GM19467 (cell line): Measurements from ENCODE around the gene TEX52.

Experiments used
- ATAC-seq: cut with Tn5 transposase; IDR thresholded peaks from one replicate; pipeline ENCODE4 v1.9.1; 2021; ENCODE audit warnings: mild to moderate bottlenecking, moderate library complexity; ENCODE audit not compliant: unreplicated experiment

The TEX52 gene

DNA sequence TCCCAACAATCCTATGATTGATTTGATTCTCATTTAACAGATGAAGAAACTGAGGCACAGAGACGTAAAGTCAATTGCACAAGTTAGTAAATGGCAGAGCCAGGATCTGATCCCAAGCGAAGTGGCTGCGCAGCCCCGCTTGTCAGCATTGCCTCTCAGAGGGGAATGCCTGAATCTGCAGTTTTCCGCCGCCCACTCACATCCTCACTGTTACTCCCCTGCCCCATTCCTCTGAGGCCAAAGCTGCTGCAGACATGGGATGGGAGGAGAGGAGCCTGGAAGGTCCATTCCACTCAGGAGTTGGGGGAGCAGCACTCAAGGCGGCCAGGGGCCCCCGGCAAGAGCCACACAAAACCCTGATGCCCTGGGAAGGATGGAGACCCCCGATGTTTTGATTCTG, 23.0 kb downstream of the TEX52 start:
- no peak for ATAC-seq

DNA sequence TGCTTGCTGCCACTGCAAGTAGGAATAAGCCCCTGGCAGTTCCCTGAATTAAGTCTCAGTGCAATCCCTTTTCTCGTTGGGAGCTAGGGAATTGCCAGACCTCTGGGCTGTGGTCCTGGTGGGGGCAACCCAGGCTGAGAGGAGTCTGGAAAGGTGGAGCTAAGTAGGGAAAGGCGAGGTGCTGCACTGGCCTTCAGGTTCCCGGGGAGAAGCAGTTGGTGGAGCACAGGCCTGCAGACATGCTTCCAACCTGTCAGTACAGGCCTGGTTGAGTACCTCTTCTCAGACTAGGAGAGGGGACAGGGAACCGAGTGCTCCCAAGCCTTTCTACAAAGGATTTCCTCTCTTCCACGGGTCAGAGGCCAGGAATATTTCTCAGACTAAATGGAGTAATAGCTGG, 23.5 kb downstream of the TEX52 start:
- ATAC-seq = no peak

DNA sequence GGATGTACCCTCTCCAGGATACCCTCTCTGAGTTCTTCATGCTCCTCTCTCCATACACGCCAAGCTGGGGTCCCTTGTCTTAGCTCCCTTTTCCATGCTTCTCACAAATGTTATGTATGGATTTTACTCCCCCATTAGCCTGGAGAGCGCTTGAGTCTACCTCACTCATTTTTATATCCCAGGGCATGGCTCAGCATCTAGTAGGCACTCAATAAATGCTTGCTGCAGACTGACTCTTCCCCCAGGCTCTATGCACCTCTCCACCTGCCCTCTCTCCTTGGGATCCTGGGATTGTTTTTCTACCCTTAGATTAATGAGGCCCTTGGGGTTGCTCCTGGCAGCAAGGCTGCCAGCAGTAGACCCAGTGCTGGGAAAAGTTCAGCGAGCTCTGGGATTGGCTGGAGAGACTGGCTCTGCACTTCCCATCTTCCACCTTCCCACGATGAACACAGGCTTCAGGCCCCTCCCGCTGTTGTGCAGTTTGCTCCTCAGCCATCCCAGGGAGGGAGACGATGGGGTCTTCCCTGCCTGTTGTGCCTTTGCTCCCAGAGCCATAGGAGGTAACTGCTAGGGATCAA, 24.2 kb downstream of the TEX52 start:
- ATAC-seq = no peak

DNA sequence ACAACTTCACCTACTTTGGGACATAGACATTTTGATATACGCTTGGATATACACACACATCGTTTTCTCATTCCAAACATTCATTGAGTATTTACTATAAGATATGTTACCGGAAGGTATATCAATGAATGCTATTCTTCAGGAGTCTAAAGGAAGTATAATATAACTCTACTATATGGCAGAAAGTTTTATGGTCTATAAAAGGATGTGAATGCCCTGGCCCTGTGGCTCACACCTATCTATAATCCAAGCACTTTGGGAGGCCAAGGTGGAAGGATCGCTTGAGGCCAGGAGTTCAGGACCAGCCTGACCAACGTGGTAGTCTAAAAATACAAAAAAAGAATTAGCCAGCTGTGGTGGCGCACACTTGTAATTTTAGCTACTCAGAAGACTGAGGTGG, 27.6 kb downstream of the TEX52 start:
- no peak for ATAC-seq

DNA sequence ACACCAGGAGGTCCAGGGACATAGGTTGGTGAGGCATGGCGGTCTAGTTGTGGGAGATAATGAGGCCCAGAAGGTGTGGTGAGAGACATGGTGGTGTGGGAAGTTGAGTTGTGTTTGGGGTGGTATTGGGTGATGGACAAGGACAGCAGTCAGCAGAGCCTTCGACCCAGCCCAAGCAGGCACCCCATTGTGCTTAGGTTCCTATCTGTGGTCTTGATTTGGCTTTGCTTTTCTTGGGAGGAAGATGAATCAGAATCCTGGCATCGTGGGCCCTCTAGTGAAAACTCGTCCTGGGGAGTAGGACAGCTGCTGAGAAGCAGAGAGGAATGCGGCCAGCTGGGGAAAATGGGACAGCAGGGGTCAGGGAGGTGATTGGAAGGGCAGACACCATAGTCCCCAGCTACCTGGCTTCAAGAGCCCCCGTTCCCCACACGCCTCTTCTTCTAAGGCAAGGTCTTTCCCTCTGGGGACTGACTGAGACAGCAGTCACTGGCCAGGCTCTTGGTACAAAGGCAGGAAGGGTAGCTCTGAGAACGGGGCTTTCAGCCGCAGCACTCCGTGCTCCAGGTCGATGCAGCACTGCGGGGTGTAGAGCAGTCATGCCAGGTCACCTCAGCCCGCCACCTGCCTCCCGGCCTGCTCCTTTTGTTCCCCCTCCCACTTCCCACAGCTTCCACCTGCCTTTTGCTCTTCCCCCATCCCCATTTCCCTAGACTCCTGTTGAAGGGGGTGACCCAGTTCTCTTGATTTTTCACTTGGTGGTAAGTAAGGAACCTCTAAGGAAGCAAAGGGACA, 29.9 kb downstream of the TEX52 start:
- ATAC-seq = no peak

DNA sequence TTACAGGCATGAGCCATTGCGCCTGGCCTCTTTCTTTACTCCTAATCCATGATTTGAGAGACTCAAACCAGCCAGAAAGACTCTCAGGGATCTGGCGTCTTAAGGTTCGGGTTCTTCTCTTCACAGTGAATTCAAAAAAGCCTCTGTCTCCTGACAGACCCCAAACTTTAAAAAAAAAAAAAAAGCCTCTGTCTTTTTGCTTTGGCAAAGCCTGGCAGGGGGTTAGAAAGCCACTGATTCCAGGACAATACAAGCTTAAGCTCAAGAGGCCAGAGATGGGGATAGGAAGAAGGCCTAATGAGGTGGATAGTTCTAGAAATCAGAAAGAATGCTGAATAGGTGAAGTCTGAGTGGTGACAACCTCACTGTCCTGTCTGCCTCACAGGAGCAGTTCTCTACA, 30.8 kb downstream of the TEX52 start:
- ATAC-seq = no peak

DNA sequence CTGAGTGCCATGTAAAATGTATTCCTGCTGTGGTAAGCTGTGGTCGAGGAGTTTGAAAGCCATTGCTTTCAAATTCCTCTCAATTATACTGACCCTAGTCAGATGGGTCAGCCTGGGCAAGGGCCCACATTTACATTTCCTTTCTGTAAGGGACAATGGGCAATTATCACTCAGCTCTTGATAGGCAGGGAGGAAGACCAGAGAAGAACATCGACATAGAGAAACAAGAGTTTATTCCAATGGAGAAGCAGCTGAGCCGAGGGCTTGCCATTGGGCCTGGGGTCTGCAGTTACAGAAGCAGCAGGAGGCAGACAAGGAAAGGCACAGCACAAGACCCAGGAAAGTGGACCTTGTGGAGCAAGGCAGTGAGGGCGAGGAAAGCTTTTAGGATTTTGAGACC, 31.7 kb downstream of the TEX52 start:
- ATAC-seq = no peak

DNA sequence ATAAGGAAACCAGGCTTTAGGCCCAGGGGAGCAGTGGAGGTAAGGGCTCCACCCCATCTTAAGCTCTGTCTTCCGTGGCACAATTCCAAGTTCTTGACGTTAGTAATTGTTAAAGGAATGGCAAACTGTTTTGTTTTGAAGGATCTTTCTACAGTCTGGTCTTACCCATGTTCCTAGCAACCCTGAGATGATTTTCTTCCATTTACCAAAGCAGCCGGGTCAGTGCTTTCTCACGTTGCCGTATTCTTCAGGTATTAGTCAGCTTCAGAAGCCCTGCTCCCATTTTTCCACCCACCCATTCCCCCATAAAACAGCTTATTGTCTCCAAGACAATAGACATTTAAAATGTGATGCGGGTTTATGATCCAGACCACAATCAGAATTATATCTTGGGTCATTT, 32.3 kb downstream of the TEX52 start:
- no peak for ATAC-seq

DNA sequence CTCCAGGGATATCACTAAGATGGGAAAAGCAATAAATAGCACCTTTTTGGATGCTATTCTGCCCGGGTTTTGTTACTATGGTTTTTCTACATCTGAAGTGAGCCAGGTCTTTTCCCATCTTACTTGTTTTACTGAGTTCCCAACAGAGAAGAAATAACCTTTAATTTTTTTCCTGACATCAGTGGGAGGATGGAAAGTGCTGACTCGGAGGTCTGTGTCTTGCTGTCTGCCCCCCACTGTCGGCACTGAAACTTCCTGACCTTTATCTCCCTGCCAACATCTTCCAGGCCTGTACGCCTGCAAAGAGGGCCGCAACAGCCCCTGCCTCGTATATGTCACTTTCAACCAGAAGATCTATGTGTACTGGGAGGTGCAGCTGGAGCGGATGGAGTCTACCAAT, 33.4 kb downstream of the TEX52 start:
- ATAC-seq = no peak

DNA sequence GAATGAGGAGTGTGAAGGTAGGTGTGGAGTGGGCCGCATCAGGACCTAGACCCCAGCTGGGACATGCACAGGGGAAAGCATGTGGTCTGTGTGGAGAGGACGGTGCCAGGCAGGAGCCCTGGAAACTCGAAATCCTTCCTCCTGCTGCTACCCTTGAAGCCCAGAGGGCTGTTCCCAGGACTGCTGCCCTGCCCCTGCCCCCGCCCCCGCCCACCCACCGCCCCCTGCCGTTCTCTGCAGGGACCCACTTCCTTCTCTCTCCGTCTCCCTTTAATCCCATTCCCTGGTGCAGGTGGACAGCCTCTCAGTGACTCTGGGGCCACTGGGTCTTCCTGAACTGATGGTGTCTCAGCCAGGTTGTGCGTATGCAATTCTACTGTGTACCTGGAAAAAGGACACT, 36.4 kb downstream of the TEX52 start:
- no peak for ATAC-seq

DNA sequence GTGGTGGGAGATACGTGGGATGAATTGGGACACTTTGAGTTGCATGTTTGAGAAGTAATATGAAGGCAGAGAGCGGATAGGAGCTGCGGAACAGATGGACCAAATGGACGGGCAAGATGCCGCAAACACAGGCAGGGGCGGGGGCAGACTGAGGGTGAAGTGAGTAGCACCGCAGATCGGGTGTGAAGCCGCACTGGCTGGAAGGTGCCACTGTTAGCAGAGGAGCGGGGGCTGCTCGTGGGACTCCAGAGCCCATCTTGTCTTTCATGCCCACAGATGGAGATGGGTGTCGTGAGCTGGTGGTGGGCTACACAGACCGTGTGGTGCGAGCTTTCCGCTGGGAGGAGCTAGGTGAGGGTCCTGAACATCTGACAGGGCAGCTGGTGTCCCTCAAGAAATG, 37.0 kb downstream of the TEX52 start:
- no peak for ATAC-seq

DNA sequence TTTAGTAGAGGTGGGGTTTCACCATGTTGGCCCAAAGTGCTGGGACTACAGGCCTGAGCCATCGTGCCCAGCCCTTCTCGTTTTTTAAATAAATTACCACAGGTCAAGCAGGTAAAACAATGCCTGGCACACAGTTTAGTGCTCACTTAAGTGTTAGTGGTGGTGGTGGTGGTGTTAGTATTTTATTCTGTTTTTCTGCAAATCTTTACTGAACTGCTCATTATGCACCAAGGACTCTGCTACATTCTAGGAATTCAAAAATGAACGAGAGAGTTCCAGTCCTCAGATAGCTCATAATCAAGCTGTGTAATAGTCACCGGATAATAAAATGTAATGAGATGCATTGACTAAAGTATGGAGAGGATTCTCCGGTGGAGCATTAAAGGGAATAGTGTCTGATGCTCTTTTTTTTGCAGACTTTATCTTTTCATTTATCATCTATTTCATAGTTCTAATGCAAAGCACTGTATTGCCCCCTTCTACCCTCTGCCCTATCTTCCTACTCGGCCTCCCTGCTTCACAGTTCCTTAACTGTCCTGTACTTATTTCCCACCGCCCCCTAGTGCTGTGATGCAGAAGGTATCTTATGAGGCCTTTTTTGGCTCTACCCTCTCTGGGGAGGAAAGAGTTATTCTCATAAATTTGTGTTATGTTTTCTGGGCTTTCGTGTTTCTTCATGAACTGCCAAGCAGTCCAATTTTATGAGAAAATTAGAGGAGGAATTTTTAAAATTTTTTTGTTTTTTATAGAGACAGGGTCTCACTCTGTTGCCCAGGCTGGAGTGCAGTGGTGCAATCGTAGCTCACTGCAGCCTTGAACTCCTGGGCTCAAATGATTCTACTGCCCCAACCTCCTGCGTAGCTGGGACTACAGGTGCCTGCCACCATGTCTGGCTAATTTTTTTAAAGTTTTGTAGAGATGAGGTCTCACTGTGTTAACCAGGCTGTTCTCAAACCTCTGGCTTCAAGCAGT, 43.3 kb downstream of the TEX52 start:
- ATAC-seq = peak; percentile 47

DNA sequence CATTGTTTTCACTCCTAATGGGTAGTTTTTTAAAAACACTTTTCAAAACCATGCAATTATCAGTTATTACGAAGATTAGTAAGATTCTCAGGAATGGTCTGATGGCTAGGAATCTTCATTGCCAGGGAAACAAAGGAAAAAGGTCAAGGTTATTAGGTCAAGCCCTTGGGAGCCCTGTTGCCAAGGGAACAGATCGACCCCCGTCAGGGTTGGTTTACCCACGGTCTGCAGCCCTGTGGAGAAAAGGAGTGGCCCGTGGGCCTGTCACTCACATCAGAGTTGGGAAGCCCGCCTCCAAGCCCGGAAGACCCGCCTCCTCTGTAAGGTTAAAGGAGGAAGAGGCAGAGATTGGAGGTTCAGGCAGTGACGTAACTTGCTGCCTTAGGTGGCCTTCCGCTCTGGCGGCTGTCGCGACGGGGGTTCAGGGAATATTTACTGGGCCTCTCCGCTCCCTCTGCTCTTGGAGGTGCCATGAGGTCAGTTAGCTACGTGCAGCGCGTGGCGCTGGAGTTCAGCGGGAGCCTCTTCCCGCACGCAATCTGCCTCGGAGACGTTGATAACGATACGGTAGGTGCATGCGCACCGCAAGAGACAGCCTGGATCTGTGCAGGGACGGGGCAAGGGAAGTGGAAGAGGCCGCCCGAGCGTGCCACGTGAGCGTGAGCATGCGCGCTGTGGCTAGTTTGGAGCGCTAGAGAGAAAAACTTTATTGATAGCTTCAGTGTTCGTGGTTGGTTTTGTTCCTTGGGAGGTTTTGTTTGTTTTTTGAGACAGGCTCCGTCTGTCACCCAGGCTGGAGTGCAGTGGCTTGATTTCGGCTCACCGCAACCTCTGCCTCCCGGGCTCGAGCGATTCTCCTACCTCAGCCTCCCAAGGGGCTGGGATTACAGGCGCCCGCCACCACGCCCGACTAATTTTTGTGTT, 44.3 kb downstream of the TEX52 start, which contains the start of gene ITFG2:
Gene ITFG2, plus strand, starts transcription at position 379 of the 924 bp plus-strand sequence. Its CDS starts 93 bp downstream, at position 472.
- ATAC-seq = peak; percentile 94

DNA sequence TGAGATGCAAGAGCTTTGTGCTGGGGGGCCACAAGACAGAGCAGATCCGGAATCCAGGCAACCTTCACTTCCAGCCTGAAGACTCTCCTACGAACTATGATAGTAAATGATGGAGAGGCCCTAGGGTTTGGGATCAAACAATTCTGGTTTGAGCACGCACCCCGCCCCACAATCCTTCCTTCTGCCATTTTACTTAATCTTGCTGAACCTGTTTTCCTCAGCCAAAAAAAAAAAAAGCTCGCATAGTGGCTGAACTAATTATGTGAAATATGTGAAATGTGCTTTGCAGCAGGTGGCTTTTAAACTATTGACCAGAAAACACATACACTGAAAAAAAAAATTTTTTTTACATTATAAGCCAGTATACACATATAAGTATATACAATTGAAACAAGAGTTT, 45.0 kb downstream of the TEX52 start:
- ATAC-seq = no peak

DNA sequence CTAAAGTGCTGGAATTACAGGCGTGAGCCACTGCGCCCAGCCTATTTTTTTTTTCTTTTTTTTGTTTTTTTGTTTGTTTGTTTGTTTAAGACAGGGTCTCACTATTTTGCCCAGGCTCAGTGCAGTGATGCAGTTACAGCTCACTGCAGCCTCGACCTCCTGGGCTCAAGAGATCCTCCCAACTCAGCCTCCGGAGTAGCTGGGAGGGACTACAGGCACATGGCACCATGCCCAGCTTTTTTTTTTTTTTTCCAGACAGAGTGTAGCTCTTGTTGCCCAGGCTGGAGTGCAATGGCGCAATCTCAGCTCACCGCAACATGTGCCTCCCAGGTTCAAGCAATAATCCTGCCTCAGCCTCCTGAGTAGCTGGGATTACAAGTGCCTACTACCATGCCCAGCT, 50.1 kb downstream of the TEX52 start:
- ATAC-seq = no peak

DNA sequence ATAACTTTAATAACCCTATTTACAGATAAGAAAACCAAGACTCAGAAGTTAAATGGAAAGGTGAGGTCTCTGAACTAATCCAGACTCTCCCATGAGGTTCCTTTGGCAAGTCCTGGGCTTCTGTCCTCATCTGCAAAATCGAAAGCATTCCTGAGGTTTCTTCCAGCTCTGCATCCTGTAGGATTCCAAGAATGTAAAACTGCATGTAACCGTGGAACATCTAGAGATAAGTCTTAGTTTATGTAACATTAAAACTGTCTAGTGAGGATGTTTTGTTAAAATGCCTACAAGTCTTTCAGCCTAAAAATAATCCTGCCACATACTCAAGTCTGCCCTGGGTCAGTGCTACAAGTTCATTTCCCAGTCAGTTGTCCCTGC, 51.7 kb downstream of the TEX52 start:
- ATAC-seq = no peak

DNA sequence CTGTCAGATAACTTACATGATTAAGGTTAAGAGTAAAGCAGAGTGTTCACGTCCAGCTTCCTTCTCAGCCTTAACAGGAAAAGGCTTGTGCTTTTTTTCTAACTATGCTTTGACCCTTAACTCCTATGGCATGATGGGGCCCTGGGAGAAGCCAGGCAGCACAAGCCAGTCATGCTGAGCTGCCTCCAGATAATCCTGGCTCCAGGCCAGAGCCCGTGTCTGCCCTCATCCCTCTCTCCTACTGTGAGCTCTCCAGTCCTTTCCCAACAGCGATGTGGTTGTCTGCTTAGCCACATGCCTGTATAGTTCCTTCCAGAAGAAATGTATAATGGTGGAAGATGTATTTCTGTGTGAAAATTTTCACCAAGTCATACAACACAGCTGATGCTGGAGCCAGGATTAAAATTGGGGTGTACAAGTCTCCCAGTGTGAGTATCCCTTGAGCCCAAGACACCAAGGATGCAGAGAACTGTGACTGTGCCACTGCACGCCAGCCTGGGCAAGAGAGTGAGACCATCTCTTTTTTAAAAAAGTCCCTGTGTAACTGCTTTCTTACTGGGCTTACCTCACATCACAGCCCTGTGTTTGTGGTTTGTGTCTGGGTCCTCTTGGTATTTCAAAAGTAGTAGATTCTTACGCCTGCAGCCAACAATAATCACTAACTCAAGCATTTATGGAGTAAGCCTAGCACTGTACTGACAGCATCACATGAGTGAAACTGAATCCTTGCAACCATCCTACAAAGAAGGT, 52.3 kb downstream of the TEX52 start:
- ATAC-seq = no peak

DNA sequence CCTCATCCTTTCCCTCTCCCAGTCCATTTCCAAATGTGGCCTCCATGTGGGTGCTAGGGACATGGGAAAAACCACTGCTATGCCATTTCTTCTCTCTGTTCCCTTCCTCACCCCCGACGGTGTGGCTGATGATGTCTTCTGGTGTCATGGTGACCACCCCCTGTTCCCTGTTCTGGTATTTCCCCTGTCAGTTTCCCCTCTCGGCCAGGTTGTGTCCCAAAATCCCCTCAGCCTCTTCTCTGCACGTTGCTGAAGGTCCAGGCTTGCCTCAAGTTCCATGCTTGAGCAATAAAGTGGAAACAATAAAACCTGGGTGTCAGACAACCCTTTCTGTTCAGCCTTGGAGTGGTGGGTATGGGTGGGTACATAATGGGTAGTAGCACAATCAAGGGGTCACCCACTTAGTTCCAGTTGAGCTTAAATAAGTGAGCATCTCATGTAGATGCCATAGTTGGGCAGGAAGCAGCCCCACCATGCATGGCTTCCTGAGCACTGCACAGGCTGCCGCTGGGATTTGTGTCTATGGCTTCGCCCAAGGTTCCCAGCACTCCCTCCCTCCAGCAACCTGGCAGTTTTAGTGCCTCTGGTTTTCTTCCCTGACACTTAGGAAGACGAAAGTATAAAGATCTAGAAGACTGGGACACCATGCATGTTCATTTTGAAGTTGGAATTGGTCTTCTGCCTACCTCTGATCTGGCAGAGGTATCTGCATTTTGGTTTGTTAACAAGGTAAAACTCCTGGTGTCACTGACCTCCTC, 53.0 kb downstream of the TEX52 start:
- ATAC-seq = no peak
